ENCODE results near the gene AIDA.
"Not testable (repeated sequence)": the region's sequence is repeated elsewhere in the genome, so short reads cannot be mapped to it uniquely, and the experiment has no call there.

The AIDA gene

GRCh38 chr1:222712253-222713090 lies at the start of gene AIDA, which contains the start of gene BROX:
TSS of gene AIDA (minus strand) at chr1:222712491. CDS start at chr1:222712317, 174 bp downstream.
TSS of gene BROX (plus strand) at chr1:222712564. CDS start at chr1:222715700, 3,136 bp downstream.
- DNase-seq = peak; percentile 96 to 97

GRCh38 chr1:222761083-222761482 lies 48.8 kb upstream of the AIDA start:
- no peak for DNase-seq

DNA sequence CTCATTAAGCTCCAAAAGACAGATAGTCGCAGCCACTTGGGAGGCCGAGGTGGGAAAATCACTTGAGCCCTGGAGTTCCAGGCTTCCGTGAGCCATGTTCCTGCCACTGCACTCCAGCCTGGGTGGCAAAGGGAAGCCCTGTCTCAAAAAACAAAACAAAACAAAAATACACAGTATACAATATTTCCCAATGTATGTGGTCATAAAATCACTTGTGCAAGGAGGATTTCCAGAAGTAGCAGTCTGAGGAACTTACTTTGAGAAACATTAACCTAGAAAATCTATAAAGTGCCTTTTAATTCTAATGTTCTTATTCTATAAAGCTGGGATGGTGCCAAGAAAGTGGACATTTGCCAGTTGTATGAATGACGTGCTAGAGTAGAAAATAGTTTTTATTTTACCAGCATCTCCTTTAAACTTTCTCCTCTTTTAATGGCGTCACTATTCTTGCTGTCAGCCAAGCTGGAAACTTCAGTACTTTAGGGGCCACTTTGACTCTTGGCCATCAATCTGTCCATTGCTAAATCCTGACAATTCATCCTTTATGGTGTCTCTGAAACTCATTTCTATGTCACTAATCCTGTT lies 47.3 kb upstream of the AIDA start:
- DNase-seq = no peak

DNA sequence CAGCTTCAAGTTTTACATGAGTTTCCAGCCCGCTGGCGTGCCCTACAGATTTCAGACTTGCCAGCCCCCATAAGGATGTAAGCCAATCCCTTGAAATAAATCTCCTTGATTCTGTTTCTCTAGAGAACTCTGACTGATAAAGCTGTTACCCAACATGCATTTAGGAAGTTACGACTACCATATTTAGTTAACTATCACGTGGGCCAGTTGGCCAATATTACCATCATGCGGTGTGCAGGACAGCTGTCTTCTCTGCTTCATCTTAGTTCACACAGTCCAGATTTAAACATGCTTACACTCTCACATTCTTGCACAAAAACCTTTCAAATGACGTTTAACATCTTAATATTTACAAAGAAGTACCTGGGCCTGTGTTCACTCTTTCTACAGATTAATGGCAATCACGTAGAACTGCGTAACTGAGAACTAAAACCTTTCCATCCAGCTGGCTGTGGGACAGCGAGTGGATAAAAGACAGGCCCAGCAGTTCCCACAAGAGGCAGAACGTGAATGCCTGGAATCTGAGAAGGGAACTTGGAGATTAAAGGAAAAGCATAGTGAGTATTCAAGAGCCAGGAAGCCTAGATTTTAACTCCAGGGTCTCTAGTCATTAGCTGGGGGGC lies 45.5 kb upstream of the AIDA start:
- DNase-seq = no peak

GRCh38 chr1:222754366-222755139 lies 42.3 kb upstream of the AIDA start:
- DNase-seq = no peak

DNA sequence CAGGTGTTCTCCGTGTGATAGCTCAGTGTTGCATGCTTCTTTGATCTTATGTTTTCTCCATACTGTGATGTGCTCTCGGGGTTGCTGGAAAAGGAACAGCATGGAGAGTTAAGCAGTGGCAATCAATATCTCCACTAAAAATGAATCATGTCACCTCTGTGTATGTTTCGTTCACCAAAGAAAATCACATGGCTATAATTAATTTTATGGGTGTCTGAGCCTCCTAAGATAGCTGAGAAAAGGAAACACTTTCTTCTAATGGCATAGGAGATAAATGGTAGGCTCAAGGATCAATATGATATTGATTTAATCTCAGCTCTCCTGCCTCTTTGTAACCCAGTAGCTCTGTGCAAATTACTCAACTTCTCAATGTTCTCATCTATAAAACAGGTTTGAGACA lies 39.0 kb upstream of the AIDA start:
- no peak for DNase-seq

DNA sequence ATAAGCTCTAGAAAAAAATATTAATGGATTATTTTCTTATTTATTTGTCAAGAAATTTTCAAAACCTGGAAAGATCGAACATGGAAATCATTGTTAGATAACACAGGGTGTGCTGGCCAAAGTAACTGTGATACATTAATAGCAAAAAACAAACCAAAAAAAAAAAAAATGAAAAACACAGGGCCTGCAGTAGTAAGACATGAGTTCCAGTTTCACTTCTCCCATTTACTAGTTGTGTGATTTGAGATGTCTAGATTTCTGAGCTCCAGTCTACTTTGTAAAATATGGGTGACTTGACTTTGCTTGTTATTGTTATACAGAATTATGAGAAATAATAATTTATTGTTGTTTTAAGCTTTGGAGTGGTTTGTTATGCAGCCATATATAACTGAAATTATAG lies 38.4 kb upstream of the AIDA start:
- DNase-seq = no peak

GRCh38 chr1:222749927-222750326 lies 37.6 kb upstream of the AIDA start:
- DNase-seq = no peak

DNA sequence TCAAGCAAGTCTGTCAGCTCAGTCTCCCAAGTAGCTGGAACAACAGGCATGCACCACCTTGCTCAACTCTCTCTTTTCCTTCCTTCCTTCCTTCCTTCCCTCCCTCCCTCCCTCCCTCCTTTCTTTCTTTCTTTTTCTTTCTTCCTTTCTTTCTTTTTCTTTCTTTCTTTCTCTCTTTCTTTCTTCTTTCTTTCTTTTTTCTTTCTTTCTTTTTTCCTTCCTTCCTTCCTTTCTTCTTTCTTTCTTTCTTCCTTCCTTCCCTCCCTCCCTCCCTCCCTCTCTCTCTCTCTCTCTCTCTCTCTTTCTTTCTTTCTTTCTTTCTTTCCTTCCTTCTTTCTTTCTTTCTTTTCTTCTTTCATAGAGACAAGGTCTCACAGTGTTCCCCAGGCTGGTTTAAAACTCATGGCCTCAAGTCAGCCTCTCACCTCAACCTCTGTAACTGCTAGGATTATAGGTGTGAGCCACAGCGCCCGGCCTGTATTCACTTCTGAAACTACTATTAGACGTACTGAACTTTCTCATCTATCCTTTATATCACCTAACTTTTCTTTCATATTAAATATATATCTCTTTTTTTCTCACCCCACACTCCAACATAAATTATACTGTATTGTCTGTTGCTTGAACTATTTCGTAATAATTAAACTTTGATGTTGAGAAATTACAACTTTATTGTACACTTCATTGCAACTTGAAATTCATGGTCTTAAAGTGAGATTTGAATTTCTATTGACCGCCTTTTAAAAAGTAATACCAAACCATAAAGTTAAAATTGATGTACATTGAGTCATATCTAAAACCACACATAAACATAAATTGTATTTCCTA lies 29.6 kb upstream of the AIDA start:
- not testable (repeated sequence) for DNase-seq

DNA sequence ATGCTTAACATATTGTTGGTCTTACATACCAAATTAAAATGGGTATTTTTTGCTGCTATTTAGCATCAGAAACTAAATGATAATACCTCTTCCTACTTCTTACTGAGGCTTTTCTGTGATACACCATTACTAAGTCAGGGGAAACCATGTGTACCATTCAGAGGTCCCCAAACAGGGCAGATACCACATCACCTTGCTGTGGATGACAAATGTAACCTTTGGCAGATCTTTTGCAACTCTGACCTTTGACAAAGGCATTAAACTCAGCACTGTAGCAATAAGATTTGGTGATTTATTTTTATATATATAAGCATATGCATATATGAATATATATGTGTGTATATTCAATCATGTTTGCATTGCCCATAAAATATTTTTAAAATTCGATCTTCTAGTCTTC lies 27.6 kb upstream of the AIDA start:
- DNase-seq = no peak

DNA sequence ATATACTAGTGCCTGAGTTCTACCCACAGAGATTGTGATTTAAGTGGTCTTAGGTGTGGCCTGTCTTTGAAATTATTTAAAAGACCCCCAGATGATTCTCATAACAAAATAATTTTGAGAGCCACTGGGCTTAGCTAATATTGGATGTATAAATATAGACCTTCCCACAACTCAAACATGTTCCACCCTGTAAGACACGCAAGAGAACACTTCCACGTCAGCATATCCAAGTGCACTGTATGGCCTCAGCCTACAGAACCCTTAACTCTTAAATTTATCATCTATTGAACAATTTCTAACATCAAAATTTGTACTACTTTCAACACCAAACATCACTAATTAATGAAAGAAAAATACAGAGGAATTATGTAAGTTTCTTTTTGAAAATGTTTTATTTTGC lies 27.2 kb upstream of the AIDA start:
- no peak for DNase-seq

DNA sequence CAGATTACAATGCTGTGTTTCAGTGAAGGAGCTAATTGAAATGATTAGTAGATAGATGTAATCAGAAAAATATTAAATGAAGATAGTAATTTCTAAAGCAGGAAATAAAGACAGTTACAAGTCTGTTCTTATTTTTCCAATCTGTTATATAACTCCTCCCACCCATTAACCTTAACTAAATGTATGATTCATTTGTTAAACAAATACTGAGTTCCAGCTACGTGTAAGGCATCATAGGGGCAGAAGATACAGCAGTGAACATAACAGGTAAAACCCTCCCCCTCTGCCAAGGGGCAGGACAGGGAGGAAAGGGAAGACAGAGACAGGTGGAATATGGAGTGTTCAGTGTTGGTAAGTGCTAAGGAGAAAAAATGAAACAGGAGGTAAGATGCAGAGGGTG lies 24.7 kb upstream of the AIDA start, which contains the start of gene FAM177B:
TSS of gene FAM177B (plus strand) at position 231 of the 400 bp plus-strand sequence. CDS start 9,344 bp downstream, outside the sequence.
- DNase-seq = no peak

DNA sequence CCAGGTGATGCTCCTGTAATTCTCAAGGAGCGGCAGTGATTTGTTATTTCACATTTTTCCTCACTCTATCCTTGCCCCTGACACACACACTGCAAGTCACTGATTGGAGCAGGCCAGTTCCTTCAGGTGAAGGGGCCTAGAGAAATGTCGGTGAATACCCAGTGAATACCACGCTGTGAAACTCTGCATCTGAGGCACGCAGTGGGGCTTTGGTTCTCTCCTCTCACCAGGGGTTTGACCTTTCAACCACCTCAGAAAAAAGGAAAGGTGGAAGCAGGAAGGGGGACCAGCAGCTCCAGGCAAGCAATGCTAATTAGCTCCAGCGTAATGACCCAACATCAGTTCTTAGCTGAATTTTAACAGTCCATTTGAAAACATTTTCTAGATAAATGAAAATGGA lies 24.2 kb upstream of the AIDA start:
- no peak for DNase-seq

DNA sequence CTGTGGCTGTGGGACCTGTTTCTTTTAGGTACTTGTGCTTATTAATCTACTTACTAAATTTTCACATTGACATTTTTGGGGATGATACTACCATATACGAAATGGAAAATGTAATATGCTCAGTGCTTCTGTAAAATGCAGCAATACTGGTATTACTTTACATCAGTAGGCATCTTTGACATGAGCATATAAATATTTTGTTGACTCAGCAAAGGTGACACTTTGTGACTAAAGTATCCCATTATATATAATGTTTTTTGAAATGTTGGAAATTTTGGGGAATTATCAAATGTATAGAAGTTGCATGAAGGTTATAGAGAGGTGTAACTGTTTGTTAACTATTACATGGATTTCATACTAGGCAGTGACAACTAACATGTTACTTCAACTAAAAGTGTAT lies 22.4 kb upstream of the AIDA start:
- DNase-seq = no peak

DNA sequence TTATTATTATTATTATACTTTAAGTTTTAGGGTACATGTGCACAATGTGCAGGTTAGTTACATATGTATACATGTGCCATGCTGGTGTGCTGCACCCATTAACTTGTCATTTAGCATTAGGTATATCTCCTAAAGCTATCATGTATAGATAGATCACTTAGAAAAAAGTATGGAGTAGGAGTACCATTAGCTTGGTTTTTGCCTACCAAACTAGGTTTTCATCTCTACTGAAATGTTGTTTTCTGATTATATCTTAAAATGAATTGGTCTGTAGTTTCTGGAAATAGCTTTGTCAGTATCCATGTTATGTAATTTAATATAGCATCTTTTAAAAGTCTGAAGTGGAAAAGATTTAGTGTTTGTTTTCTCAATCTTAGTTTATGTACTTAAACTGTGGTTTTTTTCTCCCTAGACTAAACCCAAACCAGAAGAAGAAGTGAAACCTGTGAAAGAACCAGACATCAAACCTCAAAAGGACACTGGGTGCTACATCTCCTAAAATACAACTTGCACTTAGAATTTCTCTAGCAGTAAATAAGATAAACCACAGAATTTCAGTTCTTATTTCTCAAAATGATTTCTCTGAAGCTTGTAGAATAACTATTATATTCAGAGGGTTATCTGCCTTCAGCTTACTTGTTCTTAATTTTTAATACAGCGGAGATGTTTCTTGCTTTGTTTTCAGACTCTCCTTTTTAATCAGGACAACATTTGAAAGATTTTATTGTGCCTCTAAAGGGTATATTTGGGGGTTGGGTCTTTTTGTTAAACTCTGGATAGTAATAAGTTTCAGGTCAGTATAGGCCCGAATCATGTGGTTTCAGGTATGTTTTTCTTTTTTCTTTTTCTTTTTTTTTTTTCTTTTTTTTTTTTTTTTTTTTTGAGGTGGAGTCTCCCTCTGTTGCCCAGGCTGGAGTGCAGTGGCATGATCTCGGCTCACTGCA lies 20.2 kb upstream of the AIDA start:
- DNase-seq = no peak

DNA sequence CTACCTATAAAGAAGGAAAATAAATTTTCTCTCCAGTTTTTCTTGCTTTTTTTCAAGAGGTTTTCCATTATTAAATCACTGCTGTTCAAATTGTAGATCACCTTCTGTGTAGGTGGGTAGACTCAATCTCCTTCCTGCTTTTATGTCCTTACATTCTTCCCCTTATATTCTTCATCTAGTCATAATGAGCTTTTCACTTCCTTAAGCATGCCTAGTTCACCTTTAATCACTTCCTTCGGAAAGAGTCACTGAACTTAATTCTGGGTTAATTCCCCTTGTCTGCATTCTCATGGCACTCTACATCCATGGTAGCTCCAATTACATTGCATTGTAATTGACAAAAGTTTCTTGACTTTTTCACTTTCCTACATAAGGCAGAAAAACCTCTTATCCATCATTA lies 18.6 kb upstream of the AIDA start:
- no peak for DNase-seq

GRCh38 chr1:222728746-222729145 lies 16.5 kb upstream of the AIDA start:
- DNase-seq = no peak

DNA sequence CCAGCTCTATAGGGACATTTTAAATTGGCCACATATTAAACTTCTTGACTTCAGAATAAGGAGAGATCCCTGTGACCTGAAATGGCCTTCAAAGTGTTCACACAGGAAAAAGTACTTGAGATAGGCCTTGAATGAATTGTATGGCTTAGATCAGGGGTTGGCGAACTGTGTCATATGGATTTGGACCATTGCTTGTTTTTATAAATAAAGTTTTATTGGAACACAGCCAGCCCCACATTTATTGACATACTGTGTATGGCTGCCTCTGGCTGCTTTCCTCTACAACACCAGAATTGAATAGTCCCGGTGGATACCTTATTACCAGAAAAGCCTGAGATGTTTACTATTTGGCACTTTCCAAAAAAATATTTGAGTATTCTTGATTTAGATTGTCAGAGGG lies 4.1 kb upstream of the AIDA start:
- no peak for DNase-seq

- peak; percentile 78 to 79 for DNase-seq
These were observed 1.0 kb upstream of the AIDA start for GRCh38 chr1:222713091-222713961.
